Ramos (cell line): ENCODE measurements around the gene RTL9.
"Not testable (repeated sequence)": the region's sequence is repeated elsewhere in the genome, so short reads cannot be mapped to it uniquely, and the experiment has no call there.

Source experiments
- in situ Hi-C: fragments of 300-500 bp; cut with MboI; formaldehyde crosslinking; loops from one replicate; pipeline ENCODE4 v1.14.3; 2022; ENCODE audit warnings: low sequenced_read_pairs; ENCODE audit not compliant: unreplicated experiment

Gene RTL9

GRCh38 chrX:110358548-110358947 is at the start of gene RTL9:
RTL9 (plus strand) TSS chrX:110358848; CDS start chrX:110450618, 91,770 bp downstream.
- in situ Hi-C loops: no loop called here

- in situ Hi-C loops: no loop called here
Measured at GRCh38 chrX:110310000-110310790, 48.5 kb upstream of the RTL9 start.

GRCh38 chrX:110310896-110311295 is 47.8 kb upstream of the RTL9 start:
- in situ Hi-C loops: no loop called here

- in situ Hi-C loops: no loop called here
Measured at GRCh38 chrX:110311437-110312230, 47.0 kb upstream of the RTL9 start.

DNA sequence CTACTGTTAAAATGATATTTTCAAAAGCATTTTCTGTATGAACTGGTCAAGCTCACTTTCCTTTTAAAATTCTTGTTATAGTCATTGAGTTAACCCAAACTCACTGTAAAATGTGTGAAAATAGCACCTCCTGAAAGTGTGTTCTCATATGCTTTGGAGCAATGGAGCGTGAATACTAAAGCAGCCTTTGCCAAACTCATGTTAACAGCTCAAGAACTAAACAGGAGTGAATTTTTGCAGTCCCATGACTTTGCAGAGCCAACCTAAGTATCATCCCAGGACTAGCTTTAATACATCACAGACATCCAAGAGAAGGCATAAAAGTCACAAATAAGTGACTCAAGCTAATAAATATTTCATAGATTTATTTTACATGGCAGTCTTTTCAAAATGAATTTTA is 43.1 kb upstream of the RTL9 start:
- in situ Hi-C loops: no loop called here

- in situ Hi-C loops: no loop called here
Measured at GRCh38 chrX:110316351-110317060, 42.1 kb upstream of the RTL9 start.

DNA sequence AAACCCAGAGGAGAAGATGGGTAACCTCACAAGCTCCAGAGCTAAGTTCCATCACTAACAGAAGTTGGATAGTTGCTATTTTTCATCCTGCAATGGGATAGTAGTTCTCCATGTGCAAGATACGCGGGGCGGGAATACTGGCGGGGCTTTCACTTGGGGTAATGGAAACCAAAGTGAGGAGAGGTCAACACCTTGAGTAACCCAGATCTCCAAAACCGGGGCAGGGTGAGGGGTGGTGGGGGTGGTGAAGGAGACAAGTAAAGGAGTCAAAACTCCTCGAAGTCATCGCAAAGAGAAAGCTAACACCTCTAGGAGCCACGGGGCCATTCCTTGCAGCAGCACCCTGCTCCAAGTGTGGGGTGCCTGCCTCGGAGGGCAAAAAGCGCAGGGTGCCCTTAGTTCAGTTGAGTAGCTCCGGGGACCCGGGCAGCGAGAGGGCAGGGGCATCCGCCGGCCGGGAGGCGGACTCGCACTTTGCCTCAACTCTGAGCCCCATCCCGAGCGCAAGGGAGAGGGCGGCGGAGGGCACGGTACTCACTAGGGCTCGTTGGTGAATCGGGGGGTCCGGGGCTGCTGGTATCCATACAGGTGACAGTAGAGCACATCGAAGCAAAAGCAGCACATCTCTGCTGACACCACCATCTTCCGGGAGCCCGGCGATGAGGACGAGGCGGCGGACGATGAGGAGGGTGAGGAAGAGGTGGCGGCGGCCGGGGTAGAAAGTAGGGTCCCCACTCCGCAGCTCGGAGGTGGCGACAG is 41.4 kb upstream of the RTL9 start:
- in situ Hi-C loops: no loop called here

- in situ Hi-C loops: no loop called here
Measured at GRCh38 chrX:110317820-110318663, 40.6 kb upstream of the RTL9 start, which contains the start of gene AMMECR1. AMMECR1 (minus strand) TSS chrX:110318085; CDS start chrX:110318071, 14 bp downstream.

DNA sequence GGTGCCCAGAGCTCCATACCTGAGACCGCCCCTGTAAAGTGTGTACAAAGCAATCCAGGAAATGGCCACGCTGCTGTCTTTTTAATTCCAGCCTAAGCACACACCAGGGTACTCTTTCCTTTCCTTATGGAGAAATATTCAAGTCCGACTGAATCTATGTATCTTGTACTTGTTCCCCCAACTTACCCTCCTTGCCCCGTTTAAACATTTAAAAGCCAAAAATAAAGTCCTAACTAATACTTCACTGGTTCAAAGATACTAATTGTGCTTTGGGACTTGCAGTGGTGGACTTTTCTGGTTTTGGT is 40.0 kb upstream of the RTL9 start:
- in situ Hi-C loops: no loop called here

- in situ Hi-C loops: no loop called here
Measured at GRCh38 chrX:110320381-110320987, 38.2 kb upstream of the RTL9 start.

DNA sequence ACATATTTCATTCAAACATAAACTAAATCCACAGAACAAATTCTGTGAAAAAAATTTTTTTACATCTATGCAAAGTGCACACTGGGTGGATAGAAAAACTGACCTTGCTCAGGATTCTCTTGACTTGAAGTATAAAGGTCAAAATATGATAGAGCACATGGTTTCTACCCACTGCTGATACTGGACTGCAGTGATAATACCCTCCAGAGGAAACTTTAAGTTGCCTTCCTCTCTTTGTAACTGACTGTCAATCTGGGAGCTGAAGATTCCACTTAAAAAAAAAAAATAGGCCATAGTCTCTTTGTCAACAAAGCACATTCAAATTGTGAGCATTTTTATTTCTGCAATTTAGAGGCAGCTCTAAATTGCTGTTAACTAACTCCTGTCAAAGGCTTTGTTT is 37.6 kb upstream of the RTL9 start:
- in situ Hi-C loops: no loop called here

- in situ Hi-C loops: no loop called here
Measured at GRCh38 chrX:110321670-110322069, 37.0 kb upstream of the RTL9 start.

DNA sequence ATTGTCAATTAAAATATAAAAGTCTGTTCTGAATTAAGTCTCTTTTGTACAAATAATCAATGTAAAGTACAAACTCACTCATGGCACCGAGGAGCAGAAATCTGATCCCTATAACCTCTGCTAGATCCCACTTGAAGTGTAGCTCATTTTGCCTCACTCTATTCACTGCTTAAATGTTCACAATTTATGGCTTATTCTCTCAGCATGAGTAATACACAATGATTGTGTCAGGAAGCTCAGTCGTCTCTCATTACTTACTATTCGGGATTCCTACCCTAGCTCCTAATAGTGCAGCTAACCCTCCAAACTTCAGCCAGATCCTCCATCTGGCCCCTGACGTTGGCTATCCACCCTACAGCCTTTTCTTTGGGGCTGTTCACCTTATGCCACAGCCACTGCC is 36.0 kb upstream of the RTL9 start:
- in situ Hi-C loops: no loop called here

DNA sequence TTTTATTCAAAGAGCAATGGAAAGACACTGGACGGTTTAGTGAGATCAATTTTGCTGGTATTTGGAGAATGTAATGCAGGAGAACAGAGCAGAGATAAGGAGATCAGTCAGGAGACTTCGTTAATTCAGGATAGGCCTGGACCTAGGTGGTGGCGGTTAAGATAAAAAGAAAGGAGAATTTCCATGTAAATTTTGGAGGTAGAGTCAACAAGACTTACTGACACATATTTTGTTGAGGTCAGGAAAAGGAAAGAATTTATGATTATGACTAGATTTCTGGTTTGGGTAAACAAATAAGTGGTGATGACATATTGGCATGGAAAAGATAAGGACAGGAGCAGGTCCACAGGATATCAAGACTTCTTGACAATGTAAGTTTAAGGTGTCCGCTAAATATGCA is 31.9 kb upstream of the RTL9 start:
- in situ Hi-C loops: no loop called here

- in situ Hi-C loops: no loop called here
Measured at GRCh38 chrX:110327336-110327735, 31.3 kb upstream of the RTL9 start.

- in situ Hi-C loops: not testable (repeated sequence)
Measured at GRCh38 chrX:110328613-110329012, 30.0 kb upstream of the RTL9 start.

DNA sequence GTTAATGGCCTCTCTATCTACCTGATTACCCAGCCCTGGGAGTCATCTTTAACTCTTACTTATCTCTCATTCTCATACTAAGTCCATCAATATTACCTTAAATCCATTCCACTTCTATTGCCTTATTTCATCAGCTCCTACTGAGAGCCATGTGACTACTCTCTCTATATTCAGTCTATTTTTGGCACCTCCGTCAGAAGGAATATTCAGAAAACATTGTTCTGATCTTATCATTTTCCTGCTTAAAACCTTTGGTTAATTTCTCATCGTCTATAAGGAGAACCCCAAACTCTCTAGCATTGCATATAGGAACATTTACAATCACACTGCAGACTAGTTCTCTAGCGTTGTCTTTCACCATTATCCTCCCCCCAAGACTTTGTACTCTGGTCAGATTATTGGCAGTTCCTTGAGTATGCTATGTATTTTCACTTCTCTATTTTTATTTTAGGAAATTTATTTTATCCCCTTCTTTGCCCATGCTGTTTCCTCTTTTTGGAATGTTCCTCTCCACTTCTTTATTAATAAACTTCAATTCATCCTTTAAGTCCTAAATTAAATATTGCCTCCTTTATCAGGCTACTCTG is 27.1 kb upstream of the RTL9 start:
- in situ Hi-C loops: no loop called here

GRCh38 chrX:110333458-110333857 is 25.2 kb upstream of the RTL9 start:
- in situ Hi-C loops: not testable (repeated sequence)

DNA sequence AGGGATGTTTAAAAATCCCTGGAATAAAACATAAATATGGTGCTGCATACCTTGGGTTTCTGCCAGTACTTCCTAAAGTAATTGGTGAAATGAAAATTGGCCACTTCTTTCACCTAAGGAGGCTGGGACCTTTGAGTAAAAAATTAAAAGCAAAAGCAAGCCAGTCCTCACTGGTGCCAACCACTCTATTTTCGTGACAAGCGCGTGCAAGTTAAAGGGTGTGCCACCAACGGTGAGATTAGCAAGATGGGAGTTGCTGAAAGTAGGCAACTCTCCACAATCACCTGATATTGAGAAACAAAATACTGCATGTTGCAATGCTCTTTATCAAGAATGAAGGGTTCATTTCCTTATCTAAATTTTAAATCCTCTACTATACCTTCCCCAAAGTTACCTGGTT is 19.7 kb upstream of the RTL9 start:
- in situ Hi-C loops: no loop called here
